CD4-positive, alpha-beta T cell (primary cell): ENCODE data around the gene ACSS2. TPM values are rescaled to one million over a fixed set of nuclear protein-coding genes. Genes with fewer than 3 reads are reported as not detected.

Source experiments
- ATAC-seq: fragments of 200-7000 bp; cut with Tn5 transposase; one replicate; pipeline ENCODE4 v1.10.0; 2022; ENCODE audit warnings: mild to moderate bottlenecking; ENCODE audit not compliant: poor library complexity
- CTCF ChIA-PET: fragments of 350-600 bp; sonication (Branson Sonifier 250); formaldehyde crosslinking; loops from one replicate; lab custom pipeline; 2021; ENCODE audit warnings: antibody characterized with exemption, inconsistent platforms; lab: Charles Lee
- POLR2A ChIA-PET: fragments of 350-600 bp; sonication (Branson Sonifier 250); formaldehyde crosslinking; loops from one replicate; lab custom pipeline; 2021; ENCODE audit warnings: antibody characterized with exemption, inconsistent platforms; lab: Charles Lee
- DNase-seq, 14 experiments: peaks; one replicate each; pipeline ENCODE4 v3.0.0-alpha.2; 2013 to 2020; ENCODE audit warnings: mixed read lengths in 2 of 14
- H3K27ac ChIP-seq, 2 donors: one replicate each; pipeline versions ENCODE4 v1.5.1 to v1.7.0; 2013; ENCODE audit warnings: low read length in 2 of 2, low read depth in 1 of 2, mild to moderate bottlenecking in 1 of 2
- H3K27me3 ChIP-seq, 2 experiments: 1 replicate in 1 of 2; 2 replicates in 1 of 2; pipeline versions ENCODE4 v1.6.1 to v1.7.0; 2013; ENCODE audit warnings: low read length in 2 of 2, control low read depth in 1 of 2, mild to moderate bottlenecking in 1 of 2, moderate library complexity in 1 of 2; ENCODE audit not compliant: insufficient read depth in 2 of 2, control insufficient read depth in 1 of 2
- H3K36me3 ChIP-seq: one replicate; pipeline ENCODE4 v1.6.1; 2013; ENCODE audit warnings: low read length, control low read depth; ENCODE audit not compliant: insufficient read depth
- H3K4me1 ChIP-seq: one replicate; pipeline ENCODE4 v1.6.1; 2013; ENCODE audit warnings: low read length, control low read depth; ENCODE audit not compliant: insufficient read depth
- H3K4me3 ChIP-seq: one replicate; pipeline ENCODE4 v1.5.1; 2013; ENCODE audit warnings: mild to moderate bottlenecking, low read length, moderate library complexity
- H3K9me3 ChIP-seq, 2 experiments: 1 replicate in 1 of 2; 2 replicates in 1 of 2; pipeline versions ENCODE4 v1.6.1 to v1.7.0; 2013; ENCODE audit warnings: low read length in 2 of 2, mild to moderate bottlenecking in 2 of 2, control low read depth in 1 of 2, moderate library complexity in 1 of 2; ENCODE audit not compliant: control insufficient read depth in 1 of 2, insufficient read depth in 1 of 2
- H3K27ac Mint-ChIP-seq: one replicate; pipeline ENCODE4 v1.8.0; 2020; ENCODE audit warnings: mixed read lengths
- H3K27me3 Mint-ChIP-seq: one replicate; pipeline ENCODE4 v1.8.0; 2021; ENCODE audit warnings: mixed read lengths
- H3K36me3 Mint-ChIP-seq: one replicate; pipeline ENCODE4 v1.8.0; 2021; ENCODE audit warnings: low read depth, mixed read lengths
- H3K4me1 Mint-ChIP-seq: one replicate; pipeline ENCODE4 v1.8.0; 2021; ENCODE audit warnings: low read depth, mixed read lengths
- H3K4me3 Mint-ChIP-seq: one replicate; pipeline ENCODE4 v1.8.0; 2020; ENCODE audit warnings: mild to moderate bottlenecking, mixed read lengths
- H3K9me3 Mint-ChIP-seq: one replicate; pipeline ENCODE4 v1.8.0; 2020; ENCODE audit warnings: mixed read lengths
- intact Hi-C, 2 experiments: fragments of 100-400 bp; cut with DNase I in 1 of 2; cut with micrococcal nuclease in 1 of 2; formaldehyde crosslinking; loops; one replicate each; pipeline versions ENCODE4 v1.15.1 to v1.9.0; 2023 to 2025; cut with DNase I, micrococcal nuclease
- total RNA-seq, 174 experiments: library from RNA in 2 of 174; stranded (reverse) in 2 of 174; gene quantifications; one replicate each; pipeline ENCODE4 v1.2.3 and lab custom pipeline; 2021 to 2026
- TF ChIP-seq, protein P1 (sequence below): fragments of 200-600 bp; IDR thresholded peaks from one replicate; pipeline ENCODE4 v1.8.0; 2022; ENCODE audit warnings: antibody characterized with exemption, mild to moderate bottlenecking

ACSS2 gene
- total RNA-seq, 2 experiments from 2014 or later: 15.6 to 18.8 TPM

GRCh38 chr20:34968042-34968775 lies 91.8 kb downstream of the ACSS2 start:
- Mint-ChIP-seq H3K4me1 (no peaks in the 10 kb centered on the region), H3K27me3 (no peaks in the 10 kb centered on the region), H3K4me3 (no peak overlapping the region), H3K9me3 (no peaks in the 10 kb centered on the region), H3K27ac (no peak overlapping the region), H3K36me3 (no peaks in the 10 kb centered on the region)
- Histone ChIP-seq H3K36me3 (no peaks in the 10 kb centered on the region), H3K27me3 (no peaks in the 10 kb centered on the region), H3K9me3 (no peaks in the 10 kb centered on the region), H3K27ac (no peak overlapping the region), H3K4me3 (no peak overlapping the region), H3K4me1 (no peaks in the 10 kb centered on the region)
- intact Hi-C loops: no loop called here
- TF ChIP-seq, protein P1, sequence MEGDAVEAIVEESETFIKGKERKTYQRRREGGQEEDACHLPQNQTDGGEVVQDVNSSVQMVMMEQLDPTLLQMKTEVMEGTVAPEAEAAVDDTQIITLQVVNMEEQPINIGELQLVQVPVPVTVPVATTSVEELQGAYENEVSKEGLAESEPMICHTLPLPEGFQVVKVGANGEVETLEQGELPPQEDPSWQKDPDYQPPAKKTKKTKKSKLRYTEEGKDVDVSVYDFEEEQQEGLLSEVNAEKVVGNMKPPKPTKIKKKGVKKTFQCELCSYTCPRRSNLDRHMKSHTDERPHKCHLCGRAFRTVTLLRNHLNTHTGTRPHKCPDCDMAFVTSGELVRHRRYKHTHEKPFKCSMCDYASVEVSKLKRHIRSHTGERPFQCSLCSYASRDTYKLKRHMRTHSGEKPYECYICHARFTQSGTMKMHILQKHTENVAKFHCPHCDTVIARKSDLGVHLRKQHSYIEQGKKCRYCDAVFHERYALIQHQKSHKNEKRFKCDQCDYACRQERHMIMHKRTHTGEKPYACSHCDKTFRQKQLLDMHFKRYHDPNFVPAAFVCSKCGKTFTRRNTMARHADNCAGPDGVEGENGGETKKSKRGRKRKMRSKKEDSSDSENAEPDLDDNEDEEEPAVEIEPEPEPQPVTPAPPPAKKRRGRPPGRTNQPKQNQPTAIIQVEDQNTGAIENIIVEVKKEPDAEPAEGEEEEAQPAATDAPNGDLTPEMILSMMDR: no peak
- ATAC-seq (no peak), DNase-seq (no peak)
- ChIA-PET POLR2A (interaction anchor here (0.7 kb wide), 1 partner anchor 92 kb away, joined by 4 read pairs; the partner anchor contains the start of gene ACSS2), CTCF (no interaction called here)

DNA sequence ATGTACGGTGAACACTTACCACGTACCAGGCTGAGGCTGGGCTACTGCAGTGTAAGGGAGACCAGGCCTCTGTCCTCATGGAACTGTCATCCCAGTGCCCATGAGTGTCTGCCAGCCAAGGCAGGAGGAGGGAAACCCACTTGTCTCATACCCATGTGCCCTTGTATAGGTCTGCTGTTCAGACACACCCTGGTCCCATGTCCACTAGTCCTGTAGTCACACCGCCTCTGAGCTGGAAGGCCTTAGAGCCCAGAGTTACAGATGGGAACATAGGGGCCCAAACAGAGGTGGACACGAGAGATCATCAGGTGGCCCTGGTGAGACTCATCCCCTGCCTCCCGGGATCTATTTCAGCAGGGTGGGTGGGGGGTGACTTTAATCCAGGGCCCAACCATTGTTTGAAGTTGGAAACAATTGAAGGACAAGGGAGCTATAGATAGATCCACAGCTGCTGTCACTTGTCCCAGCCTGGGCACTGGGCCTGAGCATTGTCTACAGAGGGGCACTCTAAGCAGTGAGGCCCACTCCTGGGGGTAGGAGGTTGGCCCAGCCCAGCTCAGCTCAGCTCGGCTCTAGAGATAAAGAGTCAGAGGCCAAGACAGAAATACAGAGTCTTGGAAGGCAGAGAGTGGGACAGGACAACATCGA lies 93.9 kb downstream of the ACSS2 start:
- ATAC-seq: no peak
- Mint-ChIP-seq H3K27me3 (no peaks in the 10 kb centered on the region), H3K4me1 (no peaks in the 10 kb centered on the region), H3K4me3 (no peak overlapping the region), H3K27ac (no peak overlapping the region), H3K9me3 (no peaks in the 10 kb centered on the region), H3K36me3 (no peaks in the 10 kb centered on the region)
- POLR2A ChIA-PET: no interaction called here
- Histone ChIP-seq H3K9me3 (no peaks in the 10 kb centered on the region), H3K27ac (no peak overlapping the region), H3K4me3 (no peak overlapping the region), H3K36me3 (no peaks in the 10 kb centered on the region), H3K27me3 (no peaks in the 10 kb centered on the region), H3K4me1 (no peaks in the 10 kb centered on the region)
- no peak for DNase-seq
- CTCF ChIA-PET: no interaction called here
- intact Hi-C loops: no loop called here
- TF ChIP-seq, protein P1: no peak

- TF ChIP-seq, protein P1: no peak
- POLR2A ChIA-PET: no interaction called here
- H3K4me1 Mint-ChIP-seq: no peaks in the 10 kb centered on the region
- CTCF ChIA-PET: interaction anchor here (0.5 kb wide), 1 partner anchor 18 kb away, joined by 3 read pairs; no protein-coding TSS in a partner anchor
- Histone ChIP-seq H3K4me3 (no peak overlapping the region), H3K4me1 (no peaks in the 10 kb centered on the region), H3K27me3 (no peaks in the 10 kb centered on the region), H3K9me3 (no peaks in the 10 kb centered on the region), H3K27ac (no peak overlapping the region), H3K36me3 (no peaks in the 10 kb centered on the region)
- H3K27me3 Mint-ChIP-seq: no peaks in the 10 kb centered on the region
- no peak overlapping the region for H3K27ac Mint-ChIP-seq
- no peak for DNase-seq
- no peak overlapping the region for H3K4me3 Mint-ChIP-seq
- intact Hi-C loops: no loop called here
- ATAC-seq: no peak
- H3K36me3 Mint-ChIP-seq: no peaks in the 10 kb centered on the region
- no peaks in the 10 kb centered on the region for H3K9me3 Mint-ChIP-seq
Measured at GRCh38 chr20:34970846-34971560, 94.6 kb downstream of the ACSS2 start.
